BJ (cell line): Measurements from ENCODE around the gene RCOR1. TPM values are rescaled to one million over a fixed set of nuclear protein-coding genes. Genes with fewer than 3 reads are reported as not detected.
"Not testable (repeated sequence)": the region's sequence is repeated elsewhere in the genome, so short reads cannot be mapped to it uniquely, and the experiment has no call there.

Experiments used
- CTCF ChIA-PET: fragments of 350-600 bp; formaldehyde crosslinking; extraction: SDS; loops from one replicate; lab custom pipeline; 2021; ENCODE audit warnings: antibody characterized with exemption, inconsistent platforms; lab: Yijun Ruan, JAX
- POLR2A ChIA-PET: fragments of 300-600 bp; sonication (Branson Sonifier 250); formaldehyde crosslinking; extraction: SDS; loops from one replicate; lab custom pipeline; 2021; ENCODE audit warnings: antibody characterized with exemption; lab: Charles Lee
- DNase-seq: peaks from one replicate; pipeline ENCODE4 v3.0.0-alpha.2; 2011; ENCODE audit warnings: low read depth
- H3K27me3 ChIP-seq: 2 replicates; pipeline ENCODE4 v1.6.0; 2011; ENCODE audit warnings: low read length; ENCODE audit not compliant: control insufficient read depth, insufficient read depth
- H3K36me3 ChIP-seq: 2 replicates; pipeline ENCODE4 v1.5.1; 2011; ENCODE audit warnings: low read length; ENCODE audit not compliant: control insufficient read depth, insufficient read depth
- H3K4me3 ChIP-seq: 2 replicates; pipeline ENCODE4 v1.5.1; 2011; ENCODE audit warnings: low read depth, mild to moderate bottlenecking, control low read depth, low read length
- CTCF ChIP-seq: IDR thresholded peaks from 2 replicates; pipeline ENCODE4 v1.5.1; 2011; ENCODE audit warnings: low read depth, mild to moderate bottlenecking, control low read depth, inconsistent platforms, low read length, moderate library complexity; ENCODE audit not compliant: insufficient read depth
- polyA plus RNA-seq: library from polyadenylated mRNA; depleted of rRNA; stranded (reverse); fragments of >200 nt; gene quantifications from 2 replicates; pipeline ENCODE4 v1.2.3, GENCODE V29; 2011

The RCOR1 gene
- polyA plus RNA-seq, 1 experiment: 7.9 TPM

GRCh38 chr14:102548616-102549240 is 43.7 kb upstream of the RCOR1 start:
- H3K4me3 ChIP-seq: no peak overlapping the region
- no peak for DNase-seq
- no peaks in the 10 kb centered on the region for H3K36me3 ChIP-seq
- peaks cover 2% of the 10 kb centered on the region; the same call in 1 of the 2 replicates for H3K27me3 ChIP-seq
- TF ChIP-seq CTCF: no peak
- ChIA-PET CTCF (no interaction called here), POLR2A (interaction anchor here (0.7 kb wide), 1 partner anchor 127 kb away, joined by 23 read pairs; no protein-coding TSS in a partner anchor)

- H3K4me3 ChIP-seq, CTCF ChIA-PET, DNase-seq, H3K36me3 ChIP-seq, POLR2A ChIA-PET, H3K27me3 ChIP-seq: not testable (repeated sequence)
Measured at GRCh38 chr14:102550927-102551401, 41.5 kb upstream of the RCOR1 start.

GRCh38 chr14:102551995-102552705 is 40.3 kb upstream of the RCOR1 start:
- CTCF ChIA-PET: interaction anchor here (0.5 kb wide), 1 partner anchor 256 kb away, joined by 4 read pairs; no protein-coding TSS in a partner anchor
- peaks cover 2% of the 10 kb centered on the region; the same call in 1 of the 2 replicates for H3K27me3 ChIP-seq
- no peak overlapping the region for H3K4me3 ChIP-seq
- H3K36me3 ChIP-seq: no peaks in the 10 kb centered on the region
- TF ChIP-seq CTCF: no peak
- no peak for DNase-seq
- POLR2A ChIA-PET: no interaction called here

- Histone ChIP-seq H3K36me3 (no peaks in the 10 kb centered on the region), H3K4me3 (peak overlapping the region; percentile 61), H3K27me3 (no peaks in the 10 kb centered on the region)
- CTCF ChIA-PET: interaction anchor here (0.7 to 1.5 kb wide), 2 partner anchors 15 to 37 kb away, joined by 3 read pairs; no protein-coding TSS in a partner anchor
- POLR2A ChIA-PET: no interaction called here
- no peak for TF ChIP-seq CTCF
- DNase-seq: no peak
Measured at GRCh38 chr14:102554821-102555819, 37.3 kb upstream of the RCOR1 start.

- CTCF ChIA-PET: interaction anchor here (0.7 kb wide), 1 partner anchor 38 kb away, joined by 3 read pairs; no protein-coding TSS in a partner anchor
- no peak for TF ChIP-seq CTCF
- POLR2A ChIA-PET: no interaction called here
- H3K36me3 ChIP-seq: no peaks in the 10 kb centered on the region
- H3K27me3 ChIP-seq: no peaks in the 10 kb centered on the region
- H3K4me3 ChIP-seq: no peak overlapping the region
- no peak for DNase-seq
Measured at GRCh38 chr14:102556098-102556677, 36.3 kb upstream of the RCOR1 start.
